ENCODE measurements around the gene ANKFY1.

DNA sequence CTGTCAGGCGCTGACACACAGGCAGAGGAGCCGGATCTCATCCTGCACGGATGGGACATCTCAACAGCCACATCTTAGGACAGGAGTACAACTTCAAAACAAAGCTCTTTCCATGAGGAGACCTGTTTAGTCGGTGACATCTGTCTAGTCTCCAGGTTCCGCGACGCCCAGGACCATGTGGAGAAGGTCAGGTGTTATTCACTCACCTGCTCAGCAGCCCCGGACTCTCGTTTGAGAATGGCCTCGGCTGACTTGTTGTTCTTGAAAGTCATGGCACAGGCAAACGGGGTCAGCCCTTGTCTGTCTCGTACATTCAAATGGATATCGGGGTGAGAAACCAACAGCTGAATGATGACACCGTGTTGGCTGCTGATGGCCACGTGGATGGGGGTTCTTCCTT, 85.1 kb downstream of the ANKFY1 start:
- TF ChIP-seq, protein P1, sequence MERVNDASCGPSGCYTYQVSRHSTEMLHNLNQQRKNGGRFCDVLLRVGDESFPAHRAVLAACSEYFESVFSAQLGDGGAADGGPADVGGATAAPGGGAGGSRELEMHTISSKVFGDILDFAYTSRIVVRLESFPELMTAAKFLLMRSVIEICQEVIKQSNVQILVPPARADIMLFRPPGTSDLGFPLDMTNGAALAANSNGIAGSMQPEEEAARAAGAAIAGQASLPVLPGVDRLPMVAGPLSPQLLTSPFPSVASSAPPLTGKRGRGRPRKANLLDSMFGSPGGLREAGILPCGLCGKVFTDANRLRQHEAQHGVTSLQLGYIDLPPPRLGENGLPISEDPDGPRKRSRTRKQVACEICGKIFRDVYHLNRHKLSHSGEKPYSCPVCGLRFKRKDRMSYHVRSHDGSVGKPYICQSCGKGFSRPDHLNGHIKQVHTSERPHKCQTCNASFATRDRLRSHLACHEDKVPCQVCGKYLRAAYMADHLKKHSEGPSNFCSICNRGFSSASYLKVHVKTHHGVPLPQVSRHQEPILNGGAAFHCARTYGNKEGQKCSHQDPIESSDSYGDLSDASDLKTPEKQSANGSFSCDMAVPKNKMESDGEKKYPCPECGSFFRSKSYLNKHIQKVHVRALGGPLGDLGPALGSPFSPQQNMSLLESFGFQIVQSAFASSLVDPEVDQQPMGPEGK (CRISPR knock-in tag; IDR thresholded peaks at IDR 0.05; ENCODE audit: borderline replicate concordance): no peak
- TF ChIP-seq, protein P2, sequence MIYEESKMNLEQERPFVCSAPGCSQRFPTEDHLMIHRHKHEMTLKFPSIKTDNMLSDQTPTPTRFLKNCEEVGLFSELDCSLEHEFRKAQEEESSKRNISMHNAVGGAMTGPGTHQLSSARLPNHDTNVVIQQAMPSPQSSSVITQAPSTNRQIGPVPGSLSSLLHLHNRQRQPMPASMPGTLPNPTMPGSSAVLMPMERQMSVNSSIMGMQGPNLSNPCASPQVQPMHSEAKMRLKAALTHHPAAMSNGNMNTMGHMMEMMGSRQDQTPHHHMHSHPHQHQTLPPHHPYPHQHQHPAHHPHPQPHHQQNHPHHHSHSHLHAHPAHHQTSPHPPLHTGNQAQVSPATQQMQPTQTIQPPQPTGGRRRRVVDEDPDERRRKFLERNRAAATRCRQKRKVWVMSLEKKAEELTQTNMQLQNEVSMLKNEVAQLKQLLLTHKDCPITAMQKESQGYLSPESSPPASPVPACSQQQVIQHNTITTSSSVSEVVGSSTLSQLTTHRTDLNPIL (CRISPR knock-in tag; IDR thresholded peaks at IDR 0.05; ENCODE audit: low read depth): no peak
- TF ChIP-seq, protein P3, sequence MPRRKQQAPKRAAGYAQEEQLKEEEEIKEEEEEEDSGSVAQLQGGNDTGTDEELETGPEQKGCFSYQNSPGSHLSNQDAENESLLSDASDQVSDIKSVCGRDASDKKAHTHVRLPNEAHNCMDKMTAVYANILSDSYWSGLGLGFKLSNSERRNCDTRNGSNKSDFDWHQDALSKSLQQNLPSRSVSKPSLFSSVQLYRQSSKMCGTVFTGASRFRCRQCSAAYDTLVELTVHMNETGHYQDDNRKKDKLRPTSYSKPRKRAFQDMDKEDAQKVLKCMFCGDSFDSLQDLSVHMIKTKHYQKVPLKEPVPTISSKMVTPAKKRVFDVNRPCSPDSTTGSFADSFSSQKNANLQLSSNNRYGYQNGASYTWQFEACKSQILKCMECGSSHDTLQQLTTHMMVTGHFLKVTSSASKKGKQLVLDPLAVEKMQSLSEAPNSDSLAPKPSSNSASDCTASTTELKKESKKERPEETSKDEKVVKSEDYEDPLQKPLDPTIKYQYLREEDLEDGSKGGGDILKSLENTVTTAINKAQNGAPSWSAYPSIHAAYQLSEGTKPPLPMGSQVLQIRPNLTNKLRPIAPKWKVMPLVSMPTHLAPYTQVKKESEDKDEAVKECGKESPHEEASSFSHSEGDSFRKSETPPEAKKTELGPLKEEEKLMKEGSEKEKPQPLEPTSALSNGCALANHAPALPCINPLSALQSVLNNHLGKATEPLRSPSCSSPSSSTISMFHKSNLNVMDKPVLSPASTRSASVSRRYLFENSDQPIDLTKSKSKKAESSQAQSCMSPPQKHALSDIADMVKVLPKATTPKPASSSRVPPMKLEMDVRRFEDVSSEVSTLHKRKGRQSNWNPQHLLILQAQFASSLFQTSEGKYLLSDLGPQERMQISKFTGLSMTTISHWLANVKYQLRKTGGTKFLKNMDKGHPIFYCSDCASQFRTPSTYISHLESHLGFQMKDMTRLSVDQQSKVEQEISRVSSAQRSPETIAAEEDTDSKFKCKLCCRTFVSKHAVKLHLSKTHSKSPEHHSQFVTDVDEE (CRISPR knock-in tag; IDR thresholded peaks at IDR 0.05): no peak
- no peak for TF ChIP-seq TOX (CRISPR knock-in tag; IDR thresholded peaks at IDR 0.05; ENCODE audit: borderline replicate concordance)
- TF ChIP-seq ZNF565 (CRISPR knock-in tag; conservative IDR thresholded peaks at IDR 0.05; ENCODE audit: low read depth): no peak
- no peak for TF ChIP-seq ZNF70 (CRISPR knock-in tag; IDR thresholded peaks at IDR 0.05)
- no peak for TF ChIP-seq PPARA (CRISPR knock-in tag; IDR thresholded peaks at IDR 0.05; ENCODE audit: borderline replicate concordance)
- TF ChIP-seq ZFP3 (CRISPR knock-in tag; IDR thresholded peaks at IDR 0.05): no peak
- TF ChIP-seq ESRRG (CRISPR knock-in tag; IDR thresholded peaks at IDR 0.05): no peak
- no peak for TF ChIP-seq BACH2 (CRISPR knock-in tag; IDR thresholded peaks at IDR 0.05; ENCODE audit: borderline replicate concordance)
- TF ChIP-seq GLIS3 (CRISPR knock-in tag; IDR thresholded peaks at IDR 0.05): no peak
- TF ChIP-seq ZFP30 (CRISPR knock-in tag; IDR thresholded peaks at IDR 0.05): no peak
- TF ChIP-seq TCF4 (CRISPR knock-in tag; IDR thresholded peaks at IDR 0.05; ENCODE audit: borderline replicate concordance): no peak
- TF ChIP-seq SNAI2 (CRISPR knock-in tag; IDR thresholded peaks at IDR 0.05): no peak

Data from SK-N-SH treated with all-trans-retinoic acid at 6 μM for 48 hours (cell line).